NCI-H2029 (cell line): ENCODE data around the gene HPCAL1.

Source experiments
- DNase-seq: peaks from one replicate; lab custom pipeline; 2025; lab: John Stamatoyannopoulos, UW

The HPCAL1 gene

DNA sequence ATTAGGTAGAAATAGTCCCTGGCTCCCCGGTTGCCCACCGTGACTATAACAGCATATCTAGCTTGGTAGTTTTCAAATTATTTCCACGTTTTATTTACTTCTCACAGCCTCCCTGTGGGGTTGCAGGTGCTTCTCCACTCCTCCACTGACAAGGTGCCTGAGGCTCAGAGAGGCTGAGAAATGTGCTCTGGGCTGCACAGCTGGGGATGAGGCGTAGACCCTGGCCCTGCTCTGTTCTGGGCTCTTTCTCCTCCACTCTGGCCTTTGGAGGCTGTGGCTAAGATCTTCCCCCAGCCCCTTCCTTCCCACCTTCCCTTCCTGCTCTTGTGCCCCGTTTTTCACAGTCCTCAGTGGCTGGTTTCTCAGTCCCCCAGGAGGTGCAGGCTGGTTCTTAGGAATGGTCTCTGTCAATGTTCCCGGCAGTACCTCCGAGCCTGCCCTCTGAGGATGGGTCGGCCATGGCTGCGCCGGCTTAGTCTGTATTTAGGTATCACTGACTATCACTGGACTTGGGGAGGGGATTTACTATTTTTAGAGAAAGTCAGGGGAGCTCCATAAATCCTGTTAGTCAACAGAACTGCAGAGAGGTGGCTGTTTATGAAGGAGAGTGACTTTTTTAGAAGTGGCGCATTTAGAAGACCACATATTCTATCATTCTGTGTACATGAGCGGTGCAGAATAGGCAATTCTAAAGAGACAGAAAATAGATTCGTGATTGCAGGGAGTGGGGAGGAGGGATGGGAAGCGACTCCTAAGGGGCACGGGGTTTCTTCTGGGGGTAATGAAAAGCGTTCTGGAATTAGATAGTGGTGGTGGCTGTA, 35.0 kb downstream of the HPCAL1 start:
- no peak for DNase-seq

- DNase-seq: no peak
Observed at GRCh38 chr2:10338270-10339188, 35.8 kb downstream of the HPCAL1 start.

- no peak for DNase-seq
Observed at GRCh38 chr2:10339647-10340592, 37.2 kb downstream of the HPCAL1 start.

GRCh38 chr2:10340593-10340975, 37.9 kb downstream of the HPCAL1 start:
- DNase-seq: no peak

DNA sequence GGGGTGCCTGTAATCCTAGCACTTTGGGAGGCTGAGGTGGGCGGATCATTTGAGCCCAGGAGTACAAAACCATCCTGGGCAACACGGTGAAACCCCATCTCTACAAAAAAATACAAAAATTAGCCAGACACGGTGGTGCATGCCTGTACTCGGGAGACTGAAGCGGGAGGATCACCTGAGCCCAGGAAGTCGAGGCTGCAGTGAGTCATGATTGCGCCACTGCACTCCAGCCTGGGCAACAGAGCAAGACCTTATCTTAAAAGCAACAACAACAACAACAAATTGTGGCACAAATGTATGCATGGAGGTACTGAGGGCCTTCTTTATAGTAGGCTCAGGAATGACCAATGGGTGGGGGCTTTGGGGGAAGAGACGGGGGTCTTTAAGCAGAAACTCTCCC, 38.5 kb downstream of the HPCAL1 start:
- DNase-seq: no peak

GRCh38 chr2:10342245-10342951, 39.7 kb downstream of the HPCAL1 start:
- no peak for DNase-seq

DNA sequence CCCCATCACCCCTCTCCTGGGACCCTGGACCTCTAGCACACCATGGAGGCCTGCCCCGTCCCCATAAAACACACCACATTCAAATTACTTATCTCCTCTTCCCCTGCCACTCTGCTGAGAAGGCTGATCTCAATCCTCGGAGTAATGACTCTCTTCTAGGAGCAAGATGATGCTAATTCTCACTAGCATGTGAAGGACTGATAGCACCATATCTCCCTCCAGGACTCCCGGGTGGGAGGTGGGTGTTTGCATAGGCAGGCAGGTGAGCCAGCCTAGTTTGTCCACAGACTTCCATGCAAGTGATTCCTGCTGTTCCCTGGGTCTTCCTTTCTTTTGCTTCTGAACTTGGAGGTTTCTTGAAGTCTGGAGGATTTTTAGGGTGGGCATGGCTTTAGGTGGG, 40.5 kb downstream of the HPCAL1 start:
- DNase-seq: no peak

DNA sequence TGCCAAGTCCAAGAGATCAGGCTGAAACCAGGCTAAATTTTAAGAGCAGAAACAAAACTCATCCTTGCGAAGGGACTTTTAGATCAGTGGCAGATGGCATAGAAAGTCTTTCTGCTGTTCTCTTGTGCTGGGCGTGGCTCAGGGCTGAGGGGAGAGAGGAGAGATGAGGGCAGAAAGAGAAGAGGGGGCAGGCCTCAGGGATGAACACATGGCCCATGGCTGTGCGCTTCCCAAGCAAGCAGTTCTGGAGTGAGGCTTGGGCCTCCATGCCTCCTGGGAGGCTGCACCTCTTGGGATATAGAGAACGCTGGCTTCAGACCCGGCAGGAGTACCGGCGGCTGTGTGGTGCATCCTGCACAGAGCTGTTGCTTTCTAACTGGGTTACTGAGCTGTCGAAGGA, 41.0 kb downstream of the HPCAL1 start:
- DNase-seq: no peak

DNA sequence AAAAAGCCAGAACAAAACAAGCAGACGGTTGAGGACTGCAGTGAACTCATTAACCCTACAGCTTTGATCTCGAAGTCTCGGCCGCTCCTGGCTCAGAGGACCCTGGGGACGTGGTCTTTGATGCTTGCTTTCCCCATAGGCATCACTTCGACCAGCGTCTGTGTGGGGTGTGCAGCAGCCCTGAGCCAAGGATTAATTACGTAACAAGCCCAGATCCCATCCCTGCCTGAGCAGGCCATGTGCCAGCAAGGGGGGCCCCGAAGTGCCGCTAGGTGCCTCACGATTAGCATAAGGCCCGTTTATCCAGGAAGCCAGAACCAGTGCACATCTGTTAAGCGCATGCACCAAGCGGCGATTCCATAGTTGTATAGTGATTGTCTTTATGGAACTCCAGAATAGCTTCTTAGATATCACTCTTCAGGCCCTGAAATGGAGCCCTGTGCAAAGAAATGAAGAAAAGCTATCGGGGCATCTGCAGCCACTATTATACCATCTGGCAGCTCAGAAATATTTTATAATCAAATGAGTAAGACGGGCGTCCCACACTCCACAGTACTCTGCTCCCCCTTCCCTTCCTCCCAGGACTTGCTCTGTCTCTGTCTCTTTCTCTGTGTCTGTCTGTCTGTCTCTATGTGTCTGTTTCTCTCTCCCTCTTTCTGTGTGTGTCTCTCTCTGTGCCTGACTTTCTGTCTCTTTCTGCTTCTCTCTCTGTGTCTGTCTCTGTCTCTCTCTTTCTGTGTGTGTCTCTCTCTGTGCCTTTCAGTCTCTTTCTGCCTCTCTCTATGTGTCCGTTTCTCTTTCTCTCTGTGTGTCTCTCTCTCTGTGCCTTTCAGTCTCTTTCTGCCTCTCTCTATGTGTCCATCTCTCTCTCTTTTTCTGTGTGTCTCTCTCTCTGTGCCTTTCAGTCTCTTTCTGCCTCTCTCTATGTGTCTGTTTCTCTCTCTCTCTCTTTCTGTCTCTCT, 41.7 kb downstream of the HPCAL1 start:
- no peak for DNase-seq

DNA sequence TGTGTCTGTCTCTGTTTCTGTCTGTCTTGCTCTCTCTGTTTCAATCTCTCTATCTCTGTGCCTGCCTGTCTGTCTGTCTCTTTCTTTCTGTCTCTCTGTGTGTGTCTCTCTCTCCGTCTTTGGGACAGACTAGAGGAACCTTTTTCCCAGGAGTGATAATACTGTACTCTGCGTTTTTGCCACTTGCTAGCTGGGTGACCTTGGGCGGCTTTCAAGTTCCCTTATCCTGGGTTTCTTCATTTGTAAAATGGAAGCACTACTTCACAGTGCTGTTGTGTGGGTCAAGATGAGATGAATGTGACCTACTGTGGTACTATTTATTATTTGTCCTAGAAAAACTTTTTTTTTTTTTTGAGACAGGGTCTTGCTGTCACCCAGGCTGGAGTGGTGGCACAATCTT, 42.4 kb downstream of the HPCAL1 start:
- DNase-seq: no peak

DNA sequence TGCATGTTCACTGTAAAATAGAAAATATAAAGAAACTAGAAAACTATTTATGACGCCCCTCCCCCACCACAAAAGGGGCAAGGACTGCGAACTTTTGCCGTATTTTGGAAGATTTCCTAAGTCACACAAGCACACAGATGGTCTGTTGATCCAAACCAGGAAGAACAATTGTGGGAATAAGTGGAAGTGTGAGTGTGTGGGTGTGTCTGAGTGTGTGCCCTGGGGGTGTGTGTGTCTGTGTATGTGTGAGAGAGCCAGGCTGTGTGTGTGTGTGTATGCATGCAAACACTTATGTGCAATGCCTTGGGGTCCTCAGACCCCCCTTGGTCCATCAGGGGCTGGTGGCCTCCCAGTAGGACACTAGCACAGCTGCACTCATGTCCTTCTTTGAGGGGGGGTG, 43.1 kb downstream of the HPCAL1 start:
- DNase-seq: no peak

DNA sequence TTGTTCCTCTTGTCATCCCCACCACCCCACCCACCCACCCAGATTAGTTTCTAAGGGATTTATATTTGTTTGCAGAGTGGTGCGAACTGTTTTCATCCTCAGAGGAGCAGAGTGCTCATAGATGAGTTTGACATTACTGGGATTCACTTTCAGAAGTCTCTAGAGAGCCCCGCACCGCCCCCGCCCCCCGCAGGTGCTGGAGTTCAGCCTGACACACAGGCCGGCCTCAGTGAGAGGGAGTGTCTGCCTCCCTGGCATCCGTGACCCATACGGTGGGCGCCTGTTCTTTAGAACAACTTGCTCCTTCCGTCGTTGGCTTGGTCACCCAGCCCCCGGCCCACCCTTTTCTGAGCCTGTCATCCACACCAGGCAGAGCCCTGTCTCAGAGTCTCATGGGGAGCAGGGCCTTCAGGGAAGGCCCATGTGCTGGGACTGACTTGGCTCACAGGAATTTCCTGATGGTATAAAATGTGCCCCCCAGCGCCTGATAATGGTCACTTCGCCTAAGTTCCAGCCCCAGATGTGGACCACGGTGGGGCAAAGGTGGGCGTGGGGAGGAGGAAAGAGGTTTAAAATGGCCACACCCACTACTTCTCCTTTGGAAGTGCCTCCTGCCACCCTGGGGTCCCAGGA, 44.3 kb downstream of the HPCAL1 start:
- DNase-seq: no peak

- DNase-seq: no peak
Observed at GRCh38 chr2:10347562-10347948, 44.9 kb downstream of the HPCAL1 start.

GRCh38 chr2:10348891-10349290, 46.2 kb downstream of the HPCAL1 start:
- DNase-seq: no peak

GRCh38 chr2:10350761-10351160, 48.1 kb downstream of the HPCAL1 start:
- DNase-seq: no peak

DNA sequence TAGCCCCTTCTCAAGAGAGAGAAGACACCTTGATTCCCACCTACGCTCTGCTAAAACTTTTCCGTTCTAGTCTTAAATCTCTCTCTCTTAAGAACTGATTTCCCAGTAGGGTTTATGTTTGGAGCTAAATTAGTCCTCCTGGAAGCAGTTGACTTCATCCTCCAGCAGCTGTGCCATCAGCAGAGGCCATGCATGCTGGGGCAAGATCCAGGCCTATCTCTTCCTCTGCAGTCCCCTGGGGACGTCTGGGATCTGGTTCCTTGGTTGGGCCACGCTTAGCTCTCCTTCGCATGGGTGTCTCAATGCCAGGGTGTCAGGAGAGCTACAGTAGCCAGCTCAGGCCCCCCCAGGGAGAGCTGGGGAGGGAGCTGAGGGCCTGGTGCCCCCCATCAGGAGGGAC, 49.7 kb downstream of the HPCAL1 start:
- no peak for DNase-seq

DNA sequence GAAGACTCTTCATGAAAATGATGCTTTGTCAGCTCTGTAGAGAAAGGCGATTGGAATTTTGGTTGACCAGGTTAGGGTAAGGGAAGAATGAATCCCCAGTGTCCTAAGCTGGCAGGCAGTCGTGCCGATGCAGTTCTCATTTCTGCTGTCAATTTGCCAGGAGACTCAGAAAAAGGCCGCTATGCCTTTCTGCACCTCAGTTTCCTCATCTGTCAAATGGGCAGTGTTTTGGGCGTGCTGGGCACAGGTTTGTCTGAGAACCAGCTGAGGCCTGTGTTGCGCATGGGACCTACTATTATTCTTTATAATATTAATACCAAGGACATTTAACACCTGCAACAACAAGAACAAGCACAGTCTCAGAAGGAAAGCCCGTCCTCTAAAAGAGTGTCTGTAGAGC, 50.3 kb downstream of the HPCAL1 start:
- DNase-seq: no peak

DNA sequence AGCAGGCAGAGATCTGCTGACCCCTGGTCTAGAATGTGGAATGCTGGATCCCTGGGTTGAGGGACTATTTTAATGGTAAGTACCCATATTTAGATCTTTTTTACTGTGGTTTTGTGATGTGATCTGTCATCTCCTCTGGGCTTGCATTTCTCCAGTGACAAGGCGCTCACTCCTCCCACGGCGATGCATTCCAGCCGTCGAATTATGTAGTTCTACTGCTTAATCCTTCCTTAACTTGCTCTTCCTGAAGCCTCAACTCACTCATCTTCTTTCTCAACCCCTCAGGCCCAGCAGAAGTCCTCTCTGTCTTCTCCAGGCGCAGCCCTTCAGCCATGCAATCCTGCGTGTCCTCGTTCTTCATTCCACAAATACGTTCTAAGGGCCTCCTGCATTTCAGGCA, 51.2 kb downstream of the HPCAL1 start:
- no peak for DNase-seq

GRCh38 chr2:10354399-10354798, 51.7 kb downstream of the HPCAL1 start:
- DNase-seq: no peak
